AG08395 (cell line): ENCODE measurements around the gene BRPF1.

Source experiments
- DNase-seq: peaks from one replicate; pipeline ENCODE4 v3.0.0; 2012; ENCODE audit warnings: mixed read lengths, low spot score

The BRPF1 gene

GRCh38 chr3:9732080-9732739 is 675 bp downstream of the BRPF1 start:
- peak; percentile 18 for DNase-seq

- DNase-seq, result peak; percentile 36
These were observed 1.2 kb downstream of the BRPF1 start for GRCh38 chr3:9732740-9733115.

- DNase-seq, result no peak
These were observed 5.3 kb downstream of the BRPF1 start for GRCh38 chr3:9736831-9737230.

DNA sequence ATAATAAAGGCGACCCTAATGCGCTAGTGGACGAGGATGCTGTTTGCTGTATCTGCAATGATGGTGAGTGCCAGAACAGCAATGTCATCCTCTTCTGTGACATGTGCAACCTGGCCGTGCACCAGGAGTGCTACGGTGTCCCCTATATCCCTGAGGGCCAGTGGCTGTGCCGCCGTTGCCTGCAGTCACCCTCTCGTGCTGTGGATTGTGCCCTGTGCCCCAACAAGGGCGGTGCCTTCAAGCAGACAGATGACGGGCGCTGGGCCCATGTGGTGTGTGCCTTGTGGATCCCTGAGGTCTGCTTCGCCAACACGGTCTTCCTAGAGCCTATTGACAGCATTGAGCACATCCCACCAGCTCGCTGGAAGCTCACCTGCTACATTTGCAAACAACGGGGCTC is 7.6 kb downstream of the BRPF1 start:
- DNase-seq, result no peak

- DNase-seq, result no peak
These were observed 11.0 kb downstream of the BRPF1 start for GRCh38 chr3:9742560-9742959.

GRCh38 chr3:9743548-9743947 is 12.0 kb downstream of the BRPF1 start:
- DNase-seq, result no peak

GRCh38 chr3:9744162-9744561 is 12.6 kb downstream of the BRPF1 start:
- no peak for DNase-seq

DNA sequence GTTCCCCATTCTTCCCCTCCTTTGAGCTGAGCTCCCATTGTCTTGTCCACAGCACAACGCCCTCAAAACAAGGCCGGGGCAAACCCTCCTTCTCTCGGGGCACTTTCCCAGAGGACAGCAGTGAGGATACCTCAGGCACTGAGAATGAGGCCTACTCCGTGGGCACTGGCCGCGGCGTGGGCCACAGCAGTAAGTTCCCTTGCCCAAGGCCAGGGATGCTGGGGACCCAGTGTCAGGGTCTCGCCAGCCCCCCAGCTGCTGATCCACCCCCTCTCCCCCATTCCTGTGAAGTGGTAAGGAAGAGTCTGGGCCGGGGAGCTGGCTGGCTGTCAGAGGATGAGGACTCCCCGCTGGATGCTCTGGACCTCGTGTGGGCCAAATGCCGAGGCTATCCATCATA is 14.0 kb downstream of the BRPF1 start:
- DNase-seq, result no peak

- peak; percentile 58 for DNase-seq
These were observed 14.8 kb downstream of the BRPF1 start for GRCh38 chr3:9746330-9746729.

DNA sequence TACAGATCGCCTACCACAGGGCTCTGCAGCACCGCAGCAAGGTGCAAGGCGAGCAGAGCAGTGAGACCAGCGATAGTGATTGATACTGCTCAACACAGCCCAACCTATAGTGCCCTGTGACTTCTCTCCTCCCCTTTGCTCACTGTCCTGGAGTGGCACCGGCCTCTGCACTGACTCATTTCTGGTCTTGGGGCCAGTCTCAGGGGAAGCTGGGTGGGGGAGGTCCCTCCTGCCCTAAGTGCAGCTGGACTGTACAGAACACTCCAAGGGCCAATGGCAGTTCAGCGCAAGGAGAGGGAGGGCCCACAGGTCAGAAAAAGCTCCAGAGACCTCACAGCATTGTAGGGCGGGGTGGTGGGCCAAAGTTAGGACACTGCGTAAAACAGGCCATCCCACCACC is 15.7 kb downstream of the BRPF1 start:
- DNase-seq, result peak; percentile 49

- DNase-seq, result no peak
These were observed 16.5 kb downstream of the BRPF1 start for GRCh38 chr3:9748031-9748430.

DNA sequence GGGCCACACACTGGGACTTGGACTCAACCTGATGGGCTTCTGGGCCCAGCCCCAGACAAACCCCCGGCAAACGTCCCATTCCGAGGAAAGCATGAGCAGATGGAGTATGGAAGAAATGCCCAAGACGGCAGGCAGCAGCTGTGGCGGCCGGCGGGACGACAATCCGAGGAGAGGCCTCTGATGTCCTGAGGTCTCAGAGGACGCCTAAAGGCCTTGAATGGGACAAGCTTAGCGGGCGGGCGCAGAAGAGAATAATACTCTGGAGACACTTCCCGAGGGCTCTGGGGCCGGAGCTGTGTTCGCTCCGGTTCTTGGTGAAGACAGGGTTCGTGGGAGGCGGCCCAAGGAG is 17.7 kb downstream of the BRPF1 start:
- DNase-seq, result no peak

DNA sequence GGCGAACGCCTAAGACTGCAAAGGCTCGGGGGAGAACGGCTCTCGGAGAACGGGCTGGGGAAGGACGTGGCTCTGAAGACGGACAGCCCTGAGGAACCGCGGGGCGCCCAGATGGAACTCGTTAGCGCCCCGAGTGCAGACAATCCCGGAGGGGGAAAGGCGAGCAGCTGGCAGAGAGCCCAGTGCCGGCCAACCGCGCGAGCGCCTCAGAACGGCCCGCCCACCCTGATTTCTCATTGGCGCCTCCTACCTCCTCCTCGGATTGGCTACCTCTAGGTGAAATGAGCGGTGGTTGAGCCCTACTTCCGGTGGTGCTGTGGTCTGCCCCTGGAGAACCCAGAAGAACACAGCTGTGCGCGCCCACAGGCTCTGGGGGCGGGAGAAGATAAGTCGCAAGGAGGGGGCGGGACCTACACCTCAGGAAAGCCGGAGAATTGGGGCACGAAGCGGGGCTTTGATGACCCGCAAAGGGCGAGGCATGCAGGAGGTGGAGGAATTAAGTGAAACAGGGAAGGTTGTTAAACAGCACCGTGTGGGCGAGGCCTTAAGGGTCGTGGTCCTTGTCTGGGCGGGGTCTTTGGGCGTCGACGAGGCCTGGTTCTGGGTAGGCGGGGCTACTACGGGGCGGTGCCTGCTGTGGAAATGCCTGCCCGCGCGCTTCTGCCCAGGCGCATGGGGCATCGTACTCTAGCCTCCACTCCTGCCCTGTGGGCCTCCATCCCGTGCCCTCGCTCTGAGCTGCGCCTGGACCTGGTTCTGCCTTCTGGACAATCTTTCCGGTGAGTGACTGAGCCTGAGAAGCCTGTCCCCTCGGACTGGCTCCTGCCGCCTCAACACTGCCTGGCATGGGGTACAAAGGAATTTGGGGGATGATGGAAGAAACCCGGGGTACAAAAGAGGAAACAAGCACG is 18.4 kb downstream of the BRPF1 start, which contains the start of gene OGG1:
Gene OGG1 (plus strand): TSS at position 308 of the 911 bp plus-strand sequence. CDS start 335 bp downstream, at position 643.
- DNase-seq, result peak; percentile 99

GRCh38 chr3:9750556-9751411 is 19.2 kb downstream of the BRPF1 start:
- no peak for DNase-seq

DNA sequence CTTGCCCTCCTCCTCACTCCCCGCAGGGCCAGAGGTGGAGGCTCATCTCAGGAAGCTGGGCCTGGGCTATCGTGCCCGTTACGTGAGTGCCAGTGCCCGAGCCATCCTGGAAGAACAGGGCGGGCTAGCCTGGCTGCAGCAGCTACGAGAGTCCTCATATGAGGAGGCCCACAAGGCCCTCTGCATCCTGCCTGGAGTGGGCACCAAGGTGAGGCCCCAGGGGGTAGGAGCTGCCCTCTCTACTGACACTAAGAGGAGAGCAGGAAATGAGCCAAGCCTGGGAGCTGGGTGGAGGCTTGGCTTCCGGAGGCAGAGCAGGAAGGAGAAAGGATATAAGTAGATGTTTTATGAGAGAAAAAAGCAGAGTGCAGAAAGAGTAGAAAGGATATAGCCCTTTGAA is 23.1 kb downstream of the BRPF1 start:
- no peak for DNase-seq

- DNase-seq, result no peak
These were observed 25.9 kb downstream of the BRPF1 start for GRCh38 chr3:9757427-9757826.

GRCh38 chr3:9760779-9761505 is 29.4 kb downstream of the BRPF1 start:
- no peak for DNase-seq

GRCh38 chr3:9761919-9762318 is 30.4 kb downstream of the BRPF1 start:
- no peak for DNase-seq

DNA sequence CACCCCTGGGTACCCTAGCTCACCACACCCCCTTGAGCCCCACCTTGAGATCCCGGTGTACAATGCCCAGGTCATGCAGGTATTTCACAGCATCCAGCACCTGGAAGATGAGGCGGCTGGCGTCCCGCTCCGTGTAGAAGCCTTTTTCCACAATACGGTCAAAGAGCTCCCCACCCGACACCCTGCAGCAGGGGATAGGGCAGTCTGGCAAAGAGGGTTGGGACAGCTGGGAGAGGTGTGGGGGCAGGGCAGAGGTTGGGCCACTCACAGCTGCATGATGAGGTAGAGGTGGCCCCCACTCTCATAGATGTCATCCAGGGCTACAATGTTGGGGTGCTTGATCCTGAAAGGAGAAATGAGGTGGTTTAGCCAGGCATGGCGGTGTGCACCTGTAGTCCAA is 31.3 kb downstream of the BRPF1 start:
- no peak for DNase-seq

DNA sequence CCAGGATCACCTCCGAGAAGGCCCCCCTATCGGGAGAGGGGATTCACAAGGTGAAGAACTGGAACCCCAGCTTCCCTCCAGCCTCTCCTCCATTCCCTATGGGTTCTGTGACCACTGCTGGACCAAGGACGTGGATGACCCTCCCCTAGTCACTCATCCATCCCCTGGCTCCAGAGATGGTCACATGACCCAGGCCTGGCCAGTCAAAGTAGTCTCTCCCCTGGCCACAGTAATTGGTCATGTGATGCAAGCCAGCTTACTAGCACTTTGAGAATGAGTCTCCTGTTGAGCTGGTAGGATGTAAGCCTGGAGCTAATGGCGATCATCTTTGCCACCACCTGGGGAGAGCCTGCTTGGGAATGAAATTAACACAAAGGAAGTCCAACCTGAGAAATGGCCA is 34.3 kb downstream of the BRPF1 start:
- DNase-seq, result no peak

- no peak for DNase-seq
These were observed 35.9 kb downstream of the BRPF1 start for GRCh38 chr3:9767418-9767817.
